ENCODE results near the gene CA10. TPM values are rescaled to one million over a fixed set of nuclear protein-coding genes. Genes with fewer than 3 reads are reported as not detected.

Gene CA10
- total RNA-seq, 2 donors from 2014 or later: not detected

- Histone ChIP-seq H3K9me3 (no peaks in the 10 kb centered on the region), H3K4me3 (no peak overlapping the region), H3K27ac (no peak overlapping the region), H3K27me3 (no peaks in the 10 kb centered on the region), H3K4me1 (no peaks in the 10 kb centered on the region), H3K36me3 (no peaks in the 10 kb centered on the region)
- no peak for TF ChIP-seq CTCF (IDR thresholded peaks at IDR 0.05)
- no peak for DNase-seq (ENCODE audit: low spot score)
Measured at GRCh38 chr17:52041123-52041617, 117.3 kb downstream of the CA10 start.

GRCh38 chr17:52036416-52036815 lies 122.1 kb downstream of the CA10 start:
- Histone ChIP-seq H3K27me3 (no peaks in the 10 kb centered on the region), H3K27ac (no peak overlapping the region), H3K9me3 (no peaks in the 10 kb centered on the region), H3K4me1 (no peaks in the 10 kb centered on the region), H3K36me3 (no peaks in the 10 kb centered on the region), H3K4me3 (no peak overlapping the region)
- DNase-seq (ENCODE audit: low spot score): no peak
- no peak for TF ChIP-seq CTCF (IDR thresholded peaks at IDR 0.05)

GRCh38 chr17:52035336-52035915 lies 123.1 kb downstream of the CA10 start:
- no peak for DNase-seq (ENCODE audit: low spot score)
- Histone ChIP-seq H3K4me3 (no peak overlapping the region), H3K36me3 (no peaks in the 10 kb centered on the region), H3K27me3 (no peaks in the 10 kb centered on the region), H3K4me1 (no peaks in the 10 kb centered on the region), H3K27ac (no peak overlapping the region), H3K9me3 (no peaks in the 10 kb centered on the region)
- no peak for TF ChIP-seq CTCF (IDR thresholded peaks at IDR 0.05)

- H3K9me3 ChIP-seq: no peaks in the 10 kb centered on the region
- H3K4me1 ChIP-seq: no peaks in the 10 kb centered on the region
- H3K4me3 ChIP-seq: no peak overlapping the region
- no peaks in the 10 kb centered on the region for H3K27me3 ChIP-seq
- no peak for DNase-seq (ENCODE audit: low spot score)
- TF ChIP-seq CTCF (IDR thresholded peaks at IDR 0.05): no peak
- no peaks in the 10 kb centered on the region for H3K36me3 ChIP-seq
- no peak overlapping the region for H3K27ac ChIP-seq
Measured at GRCh38 chr17:52032454-52032853, 126.1 kb downstream of the CA10 start.

GRCh38 chr17:52030052-52030451 lies 128.5 kb downstream of the CA10 start:
- Histone ChIP-seq H3K9me3 (no peaks in the 10 kb centered on the region), H3K27me3 (no peaks in the 10 kb centered on the region), H3K4me1 (no peaks in the 10 kb centered on the region), H3K27ac (no peak overlapping the region), H3K4me3 (no peak overlapping the region), H3K36me3 (no peaks in the 10 kb centered on the region)
- no peak for TF ChIP-seq CTCF (IDR thresholded peaks at IDR 0.05)
- no peak for DNase-seq (ENCODE audit: low spot score)
